BJ (cell line): ENCODE results near the gene CECR2. TPM values are rescaled to one million over a fixed set of nuclear protein-coding genes. Genes with fewer than 3 reads are reported as not detected.

Source experiments
- CTCF ChIA-PET: fragments of 350-600 bp; formaldehyde crosslinking; extraction: SDS; loops from one replicate; lab custom pipeline; 2021; ENCODE audit warnings: antibody characterized with exemption, inconsistent platforms; lab: Yijun Ruan, JAX
- POLR2A ChIA-PET: fragments of 300-600 bp; sonication (Branson Sonifier 250); formaldehyde crosslinking; extraction: SDS; loops from one replicate; lab custom pipeline; 2021; ENCODE audit warnings: antibody characterized with exemption; lab: Charles Lee
- DNase-seq: peaks from one replicate; pipeline ENCODE4 v3.0.0-alpha.2; 2011; ENCODE audit warnings: low read depth
- H3K27me3 ChIP-seq: 2 replicates; pipeline ENCODE4 v1.6.0; 2011; ENCODE audit warnings: low read length; ENCODE audit not compliant: control insufficient read depth, insufficient read depth
- H3K36me3 ChIP-seq: 2 replicates; pipeline ENCODE4 v1.5.1; 2011; ENCODE audit warnings: low read length; ENCODE audit not compliant: control insufficient read depth, insufficient read depth
- H3K4me3 ChIP-seq: 2 replicates; pipeline ENCODE4 v1.5.1; 2011; ENCODE audit warnings: low read depth, mild to moderate bottlenecking, control low read depth, low read length
- CTCF ChIP-seq: IDR thresholded peaks from 2 replicates; pipeline ENCODE4 v1.5.1; 2011; ENCODE audit warnings: low read depth, mild to moderate bottlenecking, control low read depth, inconsistent platforms, low read length, moderate library complexity; ENCODE audit not compliant: insufficient read depth
- polyA plus RNA-seq: library from polyadenylated mRNA; depleted of rRNA; stranded (reverse); fragments of >200 nt; gene quantifications from 2 replicates; pipeline ENCODE4 v1.2.3, GENCODE V29; 2011

Gene CECR2
- polyA plus RNA-seq, 1 experiment, result not detected

GRCh38 chr22:17334059-17334458 lies 35.2 kb upstream of the CECR2 start:
- no peak for TF ChIP-seq CTCF
- no peak for DNase-seq
- Histone ChIP-seq H3K36me3 (no peaks in the 10 kb centered on the region), H3K4me3 (no peak overlapping the region), H3K27me3 (no peaks in the 10 kb centered on the region)
- ChIA-PET CTCF (interaction anchor here (0.6 kb wide), 1 partner anchor 26 kb away, joined by 4 read pairs; no protein-coding TSS in a partner anchor), POLR2A (interaction anchor here (0.5 kb wide), 1 partner anchor 110 kb away, joined by 3 read pairs; no protein-coding TSS in a partner anchor)

GRCh38 chr22:17334983-17335382 lies 34.3 kb upstream of the CECR2 start:
- Histone ChIP-seq H3K27me3 (no peaks in the 10 kb centered on the region), H3K36me3 (no peaks in the 10 kb centered on the region), H3K4me3 (no peak overlapping the region)
- no peak for DNase-seq
- CTCF ChIA-PET, result no interaction called here
- POLR2A ChIA-PET, result no interaction called here
- no peak for TF ChIP-seq CTCF

GRCh38 chr22:17336061-17336460 lies 33.2 kb upstream of the CECR2 start:
- POLR2A ChIA-PET, result no interaction called here
- CTCF ChIA-PET, result no interaction called here
- H3K4me3 ChIP-seq, result no peak overlapping the region
- H3K36me3 ChIP-seq, result no peaks in the 10 kb centered on the region
- DNase-seq, result no peak
- no peak for TF ChIP-seq CTCF
- no peaks in the 10 kb centered on the region for H3K27me3 ChIP-seq

- Histone ChIP-seq H3K36me3 (no peaks in the 10 kb centered on the region), H3K27me3 (no peaks in the 10 kb centered on the region), H3K4me3 (no peak overlapping the region)
- DNase-seq, result no peak
- ChIA-PET CTCF (interaction anchor here (1.6 kb wide), 1 partner anchor 134 kb away, joined by 3 read pairs; no protein-coding TSS in a partner anchor), POLR2A (no interaction called here)
- TF ChIP-seq CTCF, result no peak
Measured at GRCh38 chr22:17337639-17338038, 31.6 kb upstream of the CECR2 start.

- DNase-seq, result no peak
- TF ChIP-seq CTCF, result no peak
- Histone ChIP-seq H3K4me3 (no peak overlapping the region), H3K36me3 (no peaks in the 10 kb centered on the region), H3K27me3 (no peaks in the 10 kb centered on the region)
- POLR2A ChIA-PET, result no interaction called here
- CTCF ChIA-PET, result interaction anchor here (1.3 to 1.6 kb wide), 2 partner anchors 136 to 167 kb away, joined by 3 to 4 read pairs; no protein-coding TSS in a partner anchor
Measured at GRCh38 chr22:17339095-17339693, 30.1 kb upstream of the CECR2 start.
